Activated naive CD4-positive, alpha-beta T cell treated with Interleukin-2 at 50 U/mL for 16 hours (primary cell): Measurements from ENCODE around the gene TBC1D25.

Experiments
- DNase-seq: peaks from one replicate; pipeline ENCODE4 v3.0.0-alpha.2; 2020

Gene TBC1D25, protein sequence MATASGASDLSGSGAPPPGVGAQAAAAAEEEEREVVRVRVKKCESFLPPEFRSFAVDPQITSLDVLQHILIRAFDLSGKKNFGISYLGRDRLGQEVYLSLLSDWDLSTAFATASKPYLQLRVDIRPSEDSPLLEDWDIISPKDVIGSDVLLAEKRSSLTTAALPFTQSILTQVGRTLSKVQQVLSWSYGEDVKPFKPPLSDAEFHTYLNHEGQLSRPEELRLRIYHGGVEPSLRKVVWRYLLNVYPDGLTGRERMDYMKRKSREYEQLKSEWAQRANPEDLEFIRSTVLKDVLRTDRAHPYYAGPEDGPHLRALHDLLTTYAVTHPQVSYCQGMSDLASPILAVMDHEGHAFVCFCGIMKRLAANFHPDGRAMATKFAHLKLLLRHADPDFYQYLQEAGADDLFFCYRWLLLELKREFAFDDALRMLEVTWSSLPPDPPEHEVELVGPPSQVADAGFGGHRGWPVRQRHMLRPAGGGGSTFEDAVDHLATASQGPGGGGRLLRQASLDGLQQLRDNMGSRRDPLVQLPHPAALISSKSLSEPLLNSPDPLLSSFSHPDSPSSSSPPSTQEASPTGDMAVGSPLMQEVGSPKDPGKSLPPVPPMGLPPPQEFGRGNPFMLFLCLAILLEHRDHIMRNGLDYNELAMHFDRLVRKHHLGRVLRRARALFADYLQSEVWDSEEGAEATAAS

DNA sequence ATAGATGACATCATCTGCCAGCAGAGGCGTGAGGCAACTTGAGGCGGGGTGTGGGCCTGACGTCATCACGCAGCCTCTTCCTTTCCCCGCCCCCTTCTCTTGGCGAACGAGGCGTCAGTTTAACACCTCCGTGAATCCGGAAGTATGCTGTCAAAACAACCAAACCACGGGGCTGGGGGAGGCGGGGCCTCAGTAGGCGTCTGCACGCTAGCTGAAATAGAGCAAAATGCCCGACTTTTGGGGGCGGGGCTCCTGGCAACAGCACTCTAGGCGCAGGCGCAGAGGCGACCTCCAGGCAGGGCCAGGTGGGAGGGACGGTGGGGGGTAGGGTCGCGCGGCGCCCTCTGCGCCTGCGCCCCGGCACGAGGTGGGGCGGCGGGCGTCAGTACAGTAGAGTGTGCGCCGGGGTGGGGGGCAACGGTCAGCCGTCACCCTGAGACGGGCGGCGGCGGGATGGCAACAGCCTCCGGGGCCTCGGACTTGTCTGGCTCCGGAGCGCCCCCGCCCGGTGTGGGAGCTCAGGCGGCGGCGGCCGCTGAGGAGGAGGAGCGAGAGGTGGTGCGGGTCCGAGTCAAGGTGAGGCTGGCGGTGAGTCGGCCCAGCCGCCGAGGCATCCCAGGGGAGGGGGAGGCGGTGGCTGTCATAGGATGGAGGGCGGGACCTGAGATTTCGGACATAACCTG lies at the start of gene TBC1D25:
TBC1D25 (plus strand) TSS at position 370 of the 683 bp plus-strand sequence; CDS start at position 454, 84 bp downstream.
- peak; percentile 97 for DNase-seq

DNA sequence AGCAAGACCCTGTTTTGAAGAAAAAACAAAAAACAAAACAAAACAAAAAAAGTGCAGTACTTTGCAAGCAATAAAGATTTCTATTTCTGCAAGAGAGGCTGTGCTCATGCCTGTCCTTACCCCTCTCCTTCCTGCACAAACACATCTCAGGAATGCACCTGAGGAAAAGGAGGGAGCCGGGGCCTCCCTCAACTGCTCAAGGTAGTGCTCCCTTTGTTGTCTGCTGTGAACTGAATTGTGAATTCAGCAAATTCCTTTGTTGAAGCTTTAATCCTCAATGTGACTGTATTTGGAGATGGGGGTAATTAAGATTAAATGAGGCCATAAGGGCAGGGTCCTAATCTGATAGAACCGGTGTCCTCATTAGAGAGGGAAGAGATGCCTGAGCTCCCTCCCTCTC lies 49.6 kb upstream of the TBC1D25 start:
- DNase-seq, result no peak

DNA sequence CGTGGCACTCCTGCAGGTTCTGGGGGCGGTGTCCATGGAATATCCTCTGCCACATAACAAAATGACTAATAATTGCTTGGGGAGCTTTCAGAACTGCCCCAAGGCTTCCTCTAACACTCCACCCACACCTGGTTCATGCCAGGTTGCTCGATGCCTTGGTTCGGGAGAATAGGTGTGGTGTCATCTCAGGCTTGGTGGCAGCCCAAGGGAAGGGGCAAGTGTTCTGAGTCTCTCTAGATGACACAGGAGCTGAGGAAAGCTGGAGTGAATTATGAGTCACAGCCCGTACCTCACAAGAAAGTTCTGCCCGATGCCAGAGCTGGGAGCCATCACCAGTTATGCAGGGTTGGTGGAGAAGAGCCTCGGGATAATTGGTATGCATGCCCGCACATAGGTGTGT lies 48.9 kb upstream of the TBC1D25 start:
- DNase-seq, result no peak

DNA sequence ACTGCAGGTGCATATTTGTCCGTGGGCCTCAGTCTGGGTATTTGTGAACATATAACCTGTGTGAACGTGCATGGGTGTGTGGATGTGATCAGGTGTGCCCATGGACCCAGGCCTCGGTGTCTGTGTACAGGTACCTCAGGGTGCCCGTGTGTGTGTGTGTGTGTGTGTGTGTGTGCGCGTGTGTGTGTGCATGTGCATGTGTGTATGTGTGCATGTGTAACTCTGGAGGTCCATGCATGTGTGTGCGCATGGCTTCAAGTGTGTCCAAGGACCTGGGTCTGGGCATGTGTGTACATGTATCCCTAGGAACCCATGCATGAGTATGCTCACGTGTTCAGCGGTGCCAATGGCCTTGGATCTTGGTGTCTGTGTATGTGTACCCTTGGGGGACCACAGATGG lies 47.7 kb upstream of the TBC1D25 start:
- DNase-seq, result no peak

DNA sequence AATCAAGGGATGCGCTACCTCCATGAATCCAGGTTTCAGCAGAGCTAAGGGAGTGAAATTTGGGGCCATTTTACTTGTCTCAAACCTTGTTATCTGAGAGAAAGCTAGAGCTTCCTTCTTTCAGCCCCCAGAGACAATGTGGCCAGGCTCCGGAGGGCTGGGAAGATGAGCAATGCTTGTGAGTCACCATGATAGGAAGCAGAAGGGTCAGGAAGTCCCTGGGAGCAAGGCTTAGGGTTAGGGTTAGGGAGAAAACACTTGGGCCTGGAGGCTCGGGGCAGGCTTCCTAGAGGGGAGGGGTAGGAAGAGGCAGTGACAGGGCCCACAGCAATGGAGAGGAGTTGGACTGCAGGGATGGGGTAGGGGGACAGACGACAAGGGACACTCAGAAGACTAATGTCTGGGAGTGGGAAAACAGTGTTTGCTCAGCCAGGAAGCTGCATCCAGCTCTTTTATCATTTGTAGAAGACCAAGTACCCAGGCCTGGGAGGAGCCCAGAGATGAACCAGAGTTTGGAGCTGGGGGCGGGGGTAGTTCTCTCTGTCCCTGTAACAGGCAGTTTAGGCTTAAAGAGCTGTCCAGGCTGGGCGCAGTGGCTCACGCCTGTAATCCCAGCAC lies 47.1 kb upstream of the TBC1D25 start:
- no peak for DNase-seq

DNA sequence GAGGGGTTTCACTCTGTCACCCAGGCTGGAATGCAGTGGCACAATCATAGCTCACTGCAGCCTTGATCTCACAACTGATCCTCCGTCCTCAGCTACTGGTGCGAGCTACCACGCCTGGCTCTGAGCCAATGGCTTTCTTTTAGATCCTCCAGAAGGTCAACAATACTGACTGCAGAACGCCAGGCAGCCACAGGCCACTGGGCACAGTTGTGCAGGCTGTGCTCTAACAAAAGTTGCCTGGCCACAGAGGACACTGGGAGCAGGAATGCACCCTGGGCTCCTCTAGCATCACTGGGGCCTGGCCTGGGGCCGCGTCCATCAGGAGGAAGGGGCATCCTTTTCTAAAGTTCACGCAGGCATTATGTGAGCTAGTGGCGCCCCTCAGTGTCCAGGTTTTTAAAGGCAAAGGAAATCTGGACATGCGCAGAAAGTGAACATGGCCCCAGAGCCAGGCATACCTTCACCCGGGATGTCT lies 45.6 kb upstream of the TBC1D25 start:
- no peak for DNase-seq

DNA sequence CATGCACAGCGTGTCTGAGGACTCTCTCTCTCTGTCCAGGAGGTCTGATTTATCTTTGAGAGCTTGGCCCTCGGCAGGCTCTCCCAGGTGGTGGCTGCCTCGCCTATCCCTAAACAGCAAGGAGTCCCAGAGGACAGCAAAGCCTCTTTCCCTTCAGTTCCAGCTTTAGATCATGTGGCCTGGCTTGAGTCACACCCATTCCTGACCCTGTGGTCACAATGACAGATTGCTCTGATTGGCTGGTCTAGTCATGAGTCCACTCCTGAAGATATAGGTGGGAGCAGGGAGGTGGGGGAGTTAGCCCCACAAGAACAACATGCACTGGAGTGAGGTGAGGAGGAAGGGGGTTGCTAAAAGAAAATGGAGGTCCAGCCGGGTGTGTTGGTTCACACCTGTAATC lies 42.9 kb upstream of the TBC1D25 start:
- DNase-seq, result no peak

DNA sequence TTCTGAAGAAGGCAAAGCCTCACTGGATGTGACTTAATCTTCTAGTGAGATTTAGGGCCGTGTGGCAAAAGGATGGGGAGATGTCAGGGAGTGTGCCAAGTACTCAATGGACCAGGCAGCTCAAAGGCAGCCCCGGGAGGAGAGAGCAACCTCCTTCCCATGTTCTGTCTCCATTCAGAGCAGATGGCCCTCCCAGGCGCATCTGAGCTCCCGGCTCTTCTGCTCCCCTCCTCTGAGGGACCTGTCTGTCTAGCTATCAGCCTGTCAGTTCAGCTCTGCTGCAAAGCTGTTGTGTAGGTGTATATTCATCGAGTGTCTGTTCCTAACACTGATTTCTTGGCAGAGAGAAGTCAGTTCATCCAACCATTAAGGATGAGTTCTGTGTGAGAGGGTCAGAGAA lies 41.6 kb upstream of the TBC1D25 start:
- no peak for DNase-seq

DNA sequence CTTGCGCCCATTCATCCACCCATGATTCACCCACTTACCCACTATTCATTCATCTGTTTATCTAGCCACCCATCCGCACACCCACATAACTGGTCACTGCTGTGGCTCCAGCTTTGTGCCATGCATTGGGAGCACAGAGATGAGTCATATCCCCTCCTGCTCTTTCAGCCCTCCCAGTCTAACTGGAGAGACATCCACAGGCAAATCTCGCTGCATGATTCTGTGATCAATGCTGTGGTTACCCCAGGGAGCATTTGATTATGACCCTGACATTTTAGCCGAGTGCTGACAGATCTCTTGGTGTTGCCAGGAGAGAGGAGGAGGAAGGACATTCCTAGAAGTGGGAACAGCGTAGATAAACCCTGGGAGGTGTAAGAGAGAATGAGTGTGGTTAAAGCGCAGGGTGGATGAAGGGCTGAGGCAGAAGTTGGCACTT lies 41.1 kb upstream of the TBC1D25 start:
- no peak for DNase-seq

DNA sequence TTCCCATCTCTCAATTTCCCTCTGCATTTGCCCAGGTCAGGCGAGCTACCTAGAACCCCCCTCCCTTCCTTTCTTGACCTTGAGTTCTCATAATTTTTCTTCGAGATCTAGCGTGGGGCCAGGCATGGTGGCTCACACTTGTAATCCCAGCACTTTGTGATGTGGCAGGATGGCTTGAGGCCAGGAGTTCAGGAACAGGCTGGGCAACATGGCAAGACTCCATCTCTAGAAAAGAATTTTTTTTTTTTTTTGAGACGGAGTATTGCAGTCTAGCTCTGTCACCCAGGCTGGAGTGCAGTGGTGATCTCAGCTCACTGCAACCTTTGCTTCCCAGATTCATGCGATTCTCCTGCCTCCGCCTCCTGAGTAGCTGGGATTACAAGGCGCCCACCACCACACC lies 35.3 kb upstream of the TBC1D25 start:
- no peak for DNase-seq

DNA sequence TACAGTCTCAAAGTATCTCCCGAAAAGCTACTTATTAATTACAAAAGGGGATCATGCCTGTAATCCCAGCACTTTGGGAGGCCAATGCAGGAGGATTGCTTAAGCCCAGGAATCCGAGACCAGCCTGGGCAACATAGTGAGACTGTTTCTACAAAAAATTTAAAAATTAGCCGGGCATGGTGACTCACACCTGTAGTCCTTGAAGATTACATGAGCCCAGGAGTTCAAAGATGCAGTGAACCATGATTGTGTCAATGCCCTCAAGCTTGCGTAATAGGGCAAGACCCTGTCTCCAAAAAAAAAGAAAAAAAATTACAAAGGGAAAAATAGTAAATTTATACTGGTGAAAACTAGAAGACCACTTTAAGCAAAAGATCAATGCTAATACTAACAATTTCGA lies 34.0 kb upstream of the TBC1D25 start:
- no peak for DNase-seq

DNA sequence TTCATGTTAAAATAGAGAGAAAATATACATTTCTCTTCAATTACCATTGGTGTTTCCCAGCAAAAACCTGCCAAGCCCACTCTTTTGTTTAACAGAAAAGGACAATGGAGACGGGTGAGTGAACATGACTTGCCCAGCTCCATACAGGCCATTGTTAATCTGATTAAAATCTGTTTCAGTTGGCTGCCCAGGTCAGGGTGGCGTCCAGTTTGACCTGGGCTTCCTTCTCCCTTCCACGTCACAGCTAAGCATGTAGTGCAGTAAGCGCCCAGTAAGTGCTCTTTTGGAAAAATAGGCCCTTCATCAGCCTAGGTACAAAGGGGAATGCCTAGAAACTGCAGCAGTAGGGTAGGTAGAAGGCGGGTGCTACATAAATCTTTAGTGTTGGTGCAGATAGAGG lies 32.3 kb upstream of the TBC1D25 start:
- no peak for DNase-seq

DNA sequence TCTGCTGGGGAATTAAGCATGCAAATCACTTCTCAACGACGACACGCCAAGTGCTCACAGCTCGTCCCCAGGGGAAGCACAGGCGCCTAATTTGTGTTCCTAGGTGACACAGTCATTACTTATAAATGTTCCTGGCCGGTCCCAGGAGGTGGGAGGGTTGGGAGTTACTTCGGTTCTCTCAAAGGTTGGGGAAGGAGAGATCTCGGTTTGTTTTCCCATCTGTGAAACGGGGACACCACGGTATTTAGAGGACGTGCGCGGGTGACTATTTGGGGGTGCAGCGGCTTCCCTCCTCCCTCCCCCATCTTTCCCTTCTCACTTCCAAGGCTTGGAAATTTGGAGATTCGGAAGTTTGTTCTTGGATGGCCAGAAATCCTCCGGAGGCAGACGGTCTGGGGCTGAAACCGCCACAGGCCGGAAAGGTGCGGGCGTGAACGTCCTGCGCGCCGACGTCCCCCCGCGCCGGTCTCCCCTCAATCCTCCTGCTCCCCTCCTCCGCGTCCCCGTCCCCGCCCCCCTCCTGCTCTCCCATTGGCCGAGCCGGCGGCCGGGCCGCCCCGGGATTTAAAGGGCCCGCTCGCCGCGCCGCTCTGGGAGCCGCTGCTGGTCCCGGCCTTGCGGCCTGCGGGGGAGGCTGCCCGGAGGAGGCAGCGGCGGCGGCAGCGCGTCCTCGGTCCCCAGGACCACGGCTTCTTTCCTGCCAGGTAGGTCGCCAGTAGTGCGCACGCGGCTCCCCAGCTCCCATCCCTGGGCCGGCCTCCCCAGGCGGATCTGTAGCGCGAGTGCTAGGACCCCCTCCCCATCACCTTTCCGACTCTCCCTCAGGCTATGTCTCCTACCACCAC lies 30.9 kb upstream of the TBC1D25 start, which contains the start of gene PORCN:
PORCN (plus strand) TSS at position 593 of the 845 bp plus-strand sequence. CDS start 829 bp downstream, outside the sequence.
- DNase-seq, result peak; percentile 80

DNA sequence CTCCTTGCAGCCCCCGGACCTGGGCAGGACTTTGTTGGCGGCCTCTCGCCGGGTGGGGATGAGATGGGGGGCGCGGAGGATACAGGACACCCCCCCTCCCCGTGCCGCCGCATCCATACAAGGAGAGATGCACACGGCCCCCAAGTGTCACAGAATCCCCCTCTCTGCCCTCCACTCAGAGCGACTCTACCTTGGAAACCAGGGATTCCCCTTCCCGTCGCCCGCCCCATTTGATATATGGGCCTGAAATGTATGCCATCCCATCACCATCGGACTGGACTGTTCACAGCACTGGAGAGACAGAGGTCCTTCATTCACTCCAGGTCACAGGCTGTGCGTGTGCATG lies 30.3 kb upstream of the TBC1D25 start:
- DNase-seq, result no peak

DNA sequence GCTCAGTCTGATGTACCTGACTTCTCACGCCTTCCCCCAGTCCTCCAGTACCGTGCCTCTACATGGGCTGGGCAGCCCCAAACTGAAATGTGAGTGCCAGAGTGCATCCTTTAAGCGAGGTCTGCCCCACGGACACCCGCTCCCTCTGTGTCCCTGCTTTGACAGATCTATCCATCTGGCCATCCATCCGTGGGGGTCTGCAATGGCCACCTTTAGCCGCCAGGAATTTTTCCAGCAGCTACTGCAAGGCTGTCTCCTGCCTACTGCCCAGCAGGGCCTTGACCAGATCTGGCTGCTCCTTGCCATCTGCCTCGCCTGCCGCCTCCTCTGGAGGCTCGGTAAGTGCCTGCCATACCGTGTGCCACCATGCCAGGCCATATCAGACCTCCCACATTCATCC lies 29.9 kb upstream of the TBC1D25 start:
- DNase-seq, result no peak

DNA sequence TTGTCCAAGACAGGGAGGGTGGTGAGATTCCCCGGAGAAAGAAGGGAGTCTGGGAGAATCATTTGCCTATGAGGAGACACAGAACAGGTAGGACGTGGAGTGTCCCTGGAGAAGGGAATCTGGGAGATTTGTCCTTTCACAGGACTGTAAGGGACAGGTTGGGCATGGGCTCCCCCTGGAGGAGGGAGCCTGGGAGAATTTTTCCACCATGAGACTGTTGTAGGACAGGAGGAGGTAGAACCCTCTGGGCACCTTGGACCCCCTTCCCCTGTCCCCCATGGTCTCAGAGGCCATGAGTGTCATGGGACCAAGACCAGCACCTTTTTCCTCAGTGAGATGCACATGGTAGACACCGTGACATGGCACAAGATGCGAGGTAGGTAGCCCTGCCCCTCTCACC lies 28.0 kb upstream of the TBC1D25 start:
- no peak for DNase-seq

DNA sequence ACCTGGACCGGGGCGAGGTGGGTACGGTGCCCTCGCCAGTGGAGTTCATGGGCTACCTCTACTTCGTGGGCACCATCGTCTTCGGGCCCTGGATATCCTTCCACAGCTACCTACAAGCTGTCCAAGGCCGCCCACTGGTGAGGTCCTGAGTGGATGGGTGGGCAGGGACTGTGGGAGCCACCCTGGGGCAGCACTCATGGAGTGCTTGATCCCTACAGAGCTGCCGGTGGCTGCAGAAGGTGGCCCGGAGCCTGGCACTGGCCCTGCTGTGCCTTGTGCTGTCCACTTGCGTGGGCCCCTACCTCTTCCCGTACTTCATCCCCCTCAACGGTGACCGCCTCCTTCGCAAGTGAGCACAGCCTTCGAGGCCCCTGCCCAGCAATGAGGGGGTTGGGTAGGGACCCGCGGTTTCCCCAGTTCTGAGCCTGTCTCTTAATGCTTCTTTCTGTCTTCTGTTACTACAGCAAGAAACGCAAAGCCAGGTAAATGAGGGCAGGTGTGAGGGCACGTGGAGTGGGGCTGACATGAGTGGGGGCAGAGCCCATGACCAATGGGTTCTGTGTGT lies 27.1 kb upstream of the TBC1D25 start:
- DNase-seq, result no peak

DNA sequence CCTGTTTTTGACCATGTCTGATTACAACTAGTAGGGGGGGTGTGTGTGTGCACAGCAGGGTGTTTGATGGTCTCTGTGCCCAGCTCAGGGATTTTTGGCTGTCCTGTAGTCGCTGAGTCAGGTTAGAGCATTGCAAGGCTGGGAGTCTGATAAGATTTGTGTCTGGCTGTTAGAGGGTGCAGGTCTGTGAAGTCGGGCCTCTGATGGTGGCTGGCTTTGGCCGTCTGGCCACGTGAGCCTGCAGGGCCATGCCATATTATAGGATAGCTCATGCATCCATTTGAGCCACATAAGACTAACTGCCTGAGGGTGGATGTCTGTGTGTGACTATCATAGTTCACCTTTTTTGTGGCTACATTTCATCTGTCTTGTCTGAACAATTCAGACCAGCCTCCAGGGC lies 25.8 kb upstream of the TBC1D25 start:
- no peak for DNase-seq

DNA sequence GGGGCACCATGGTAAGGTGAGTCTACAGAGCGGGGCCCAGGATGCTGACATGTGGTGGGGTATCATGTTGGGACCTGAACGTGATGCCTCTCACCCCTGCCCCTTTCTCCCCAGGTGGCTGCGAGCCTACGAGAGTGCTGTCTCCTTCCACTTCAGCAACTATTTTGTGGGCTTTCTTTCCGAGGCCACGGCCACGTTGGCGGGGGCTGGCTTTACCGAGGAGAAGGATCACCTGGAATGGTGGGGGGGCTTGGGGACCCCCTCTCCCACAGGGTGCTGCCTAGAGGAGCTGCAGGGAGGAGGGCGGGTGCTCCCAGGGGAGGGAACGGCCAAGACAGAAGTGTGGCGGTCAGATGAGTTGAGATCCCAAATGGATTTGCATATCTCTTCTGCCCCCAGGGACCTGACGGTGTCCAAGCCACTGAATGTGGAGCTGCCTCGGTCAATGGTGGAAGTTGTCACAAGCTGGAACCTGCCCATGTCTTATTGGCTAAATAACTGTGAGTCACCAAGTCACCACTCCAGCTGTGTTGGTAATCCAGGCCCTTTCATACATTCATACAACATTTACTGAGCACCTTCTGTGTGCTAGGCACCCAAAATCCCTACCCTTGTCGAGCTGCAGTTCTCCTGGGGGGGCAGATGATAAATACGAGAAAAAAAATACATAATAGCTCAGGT lies 25.2 kb upstream of the TBC1D25 start:
- no peak for DNase-seq

DNA sequence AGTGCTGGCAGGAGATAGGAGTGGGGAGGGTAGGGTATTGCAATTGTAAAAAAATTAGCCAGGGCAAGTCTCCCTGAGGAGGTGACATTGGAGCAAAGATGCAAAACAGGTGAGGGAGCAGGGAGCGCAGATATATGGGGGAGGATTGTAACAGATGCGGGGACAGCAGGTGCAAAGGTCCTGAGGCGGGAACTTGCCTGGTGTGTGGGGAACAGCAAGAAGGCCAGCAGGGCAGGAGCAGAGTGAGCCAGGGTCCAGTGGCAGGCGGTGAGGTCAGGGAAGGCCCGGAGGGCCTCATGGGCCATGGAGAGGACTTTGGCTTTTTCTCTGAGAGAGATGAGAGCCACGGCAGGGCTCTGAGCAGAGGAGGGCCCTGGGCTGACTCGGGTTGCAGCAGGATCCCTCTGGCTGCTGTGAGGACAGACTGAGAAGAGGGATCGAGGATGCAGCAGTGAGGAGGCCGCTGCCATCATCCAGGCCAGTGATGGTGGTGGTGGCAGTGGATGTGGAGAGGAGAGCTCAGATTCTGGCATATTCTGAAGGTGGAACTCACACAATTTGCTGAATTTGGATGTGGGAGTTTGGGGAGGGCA lies 24.6 kb upstream of the TBC1D25 start:
- no peak for DNase-seq

DNA sequence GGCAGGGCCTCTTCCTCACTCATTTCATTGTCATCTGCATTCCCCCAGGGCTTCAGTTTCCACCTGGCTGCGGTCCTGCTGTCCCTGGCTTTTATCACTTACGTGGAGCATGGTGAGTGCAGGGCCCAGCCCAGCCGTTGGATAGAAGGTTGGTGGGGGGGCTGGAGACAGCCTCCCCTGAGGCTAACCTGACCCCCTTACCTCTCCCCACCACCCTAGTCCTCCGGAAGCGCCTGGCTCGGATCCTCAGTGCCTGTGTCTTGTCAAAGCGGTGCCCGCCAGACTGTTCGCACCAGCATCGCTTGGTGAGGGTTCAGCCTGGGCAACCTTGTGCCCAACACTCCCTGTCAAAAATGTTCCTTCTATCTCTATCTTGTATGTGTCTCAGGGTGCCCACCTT lies 23.7 kb upstream of the TBC1D25 start:
- no peak for DNase-seq
